ENCODE data around the gene ENKUR.

DNA sequence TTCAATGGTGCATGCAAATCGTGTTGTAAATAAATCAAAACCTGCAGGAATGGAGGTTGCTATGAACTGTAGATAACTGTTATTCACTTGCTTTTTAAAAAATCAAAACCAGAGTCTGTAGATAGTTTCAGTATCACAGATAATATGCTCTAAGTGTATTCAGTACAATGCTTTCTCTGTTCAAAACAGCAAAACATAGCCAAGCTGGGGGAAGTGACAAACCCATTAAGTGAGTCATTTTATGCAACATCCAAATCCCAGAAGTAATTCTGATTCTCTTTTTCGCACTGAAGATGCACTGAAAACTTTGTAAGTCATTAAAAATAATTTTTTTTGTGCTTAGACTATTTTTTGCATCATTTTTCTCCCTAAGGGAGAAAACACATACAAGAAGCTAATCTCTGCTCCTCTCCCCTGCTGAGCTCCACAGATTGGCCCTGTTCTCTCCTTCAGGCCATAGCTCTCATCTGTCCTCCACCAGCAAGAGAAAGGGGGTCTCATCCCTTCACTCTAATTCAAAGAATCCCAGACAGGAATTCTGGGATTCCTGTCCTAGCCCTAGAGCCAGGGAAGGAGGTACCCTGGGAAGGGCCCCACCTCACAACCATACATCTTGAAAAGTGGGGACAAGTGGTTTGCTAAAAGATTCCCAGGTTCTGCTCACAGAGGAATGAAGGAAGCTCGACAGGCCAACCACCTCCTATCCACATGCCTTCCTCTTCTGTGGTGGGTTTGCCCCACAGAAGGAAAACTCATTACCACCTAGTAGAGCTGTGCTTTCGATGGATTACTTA, 68.5 kb downstream of the ENKUR start:
- TF ChIP-seq, protein P1, sequence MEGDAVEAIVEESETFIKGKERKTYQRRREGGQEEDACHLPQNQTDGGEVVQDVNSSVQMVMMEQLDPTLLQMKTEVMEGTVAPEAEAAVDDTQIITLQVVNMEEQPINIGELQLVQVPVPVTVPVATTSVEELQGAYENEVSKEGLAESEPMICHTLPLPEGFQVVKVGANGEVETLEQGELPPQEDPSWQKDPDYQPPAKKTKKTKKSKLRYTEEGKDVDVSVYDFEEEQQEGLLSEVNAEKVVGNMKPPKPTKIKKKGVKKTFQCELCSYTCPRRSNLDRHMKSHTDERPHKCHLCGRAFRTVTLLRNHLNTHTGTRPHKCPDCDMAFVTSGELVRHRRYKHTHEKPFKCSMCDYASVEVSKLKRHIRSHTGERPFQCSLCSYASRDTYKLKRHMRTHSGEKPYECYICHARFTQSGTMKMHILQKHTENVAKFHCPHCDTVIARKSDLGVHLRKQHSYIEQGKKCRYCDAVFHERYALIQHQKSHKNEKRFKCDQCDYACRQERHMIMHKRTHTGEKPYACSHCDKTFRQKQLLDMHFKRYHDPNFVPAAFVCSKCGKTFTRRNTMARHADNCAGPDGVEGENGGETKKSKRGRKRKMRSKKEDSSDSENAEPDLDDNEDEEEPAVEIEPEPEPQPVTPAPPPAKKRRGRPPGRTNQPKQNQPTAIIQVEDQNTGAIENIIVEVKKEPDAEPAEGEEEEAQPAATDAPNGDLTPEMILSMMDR (IDR thresholded peaks at IDR 0.05; ENCODE audit: low read depth, low read length): no peak
- no peak for TF ChIP-seq EZH2phosphoT487 (IDR thresholded peaks at IDR 0.05; ENCODE audit: low read depth)
